Measurements from ENCODE around the gene ITFG1. TPM values are rescaled to one million over a fixed set of nuclear protein-coding genes. Genes with fewer than 3 reads are reported as not detected.

The ITFG1 gene
- polyA plus RNA-seq, 3 donors: 28.9 to 62.5 (median 35.3) TPM

- H3K36me3 ChIP-seq (replicated peaks in 1 of 2; ENCODE audit: control insufficient read depth in 1 of 2, insufficient read depth in 2 of 2, low read length in 2 of 2): peaks cover 0 to 6% of the 10 kb centered on the region in 2 donors
- H3K4me1 Mint-ChIP-seq: no peaks in the 10 kb centered on the region
- TF ChIP-seq CTCF (IDR thresholded peaks at IDR 0.05): no peak
- no peak overlapping the region for H3K27ac ChIP-seq (ENCODE audit: low read depth in 1 of 2, low read length in 2 of 2)
- H4K20me1 ChIP-seq (ENCODE audit: insufficient read depth, low read length): no peaks in the 10 kb centered on the region
- H3K27me3 ChIP-seq (ENCODE audit: control insufficient read depth in 2 of 2, insufficient read depth in 2 of 2, low read length in 2 of 2): no peaks in the 10 kb centered on the region
- peaks cover 4% of the 10 kb centered on the region in 2 donors for H3K36me3 Mint-ChIP-seq
- H3K4me3 ChIP-seq (replicated peaks in 1 of 3; ENCODE audit: low read depth in 2 of 3, low read length in 3 of 3): no peak overlapping the region
- H2AFZ ChIP-seq (ENCODE audit: insufficient read depth, low read depth, low read length, poor library complexity, severe bottlenecking): no peak overlapping the region
- no peaks in the 10 kb centered on the region for H3K79me2 ChIP-seq (ENCODE audit: insufficient read depth, low read length)
- no peak for DNase-seq
- no peaks in the 10 kb centered on the region for H3K4me1 ChIP-seq (ENCODE audit: control insufficient read depth in 1 of 2, insufficient read depth in 2 of 2, low read length in 2 of 2)
- H3K27me3 Mint-ChIP-seq (ENCODE audit: low read depth in 3 of 3): peaks cover 0 to 2% (median 0%) of the 10 kb centered on the region in 3 donors
- intact Hi-C loops (cut with micrococcal nuclease): no loop called here
- no peak overlapping the region for H3K4me2 ChIP-seq (replicated peaks; ENCODE audit: extremely low read depth, low read length, poor library complexity, severe bottlenecking)
- no peaks in the 10 kb centered on the region for H3K9me3 Mint-ChIP-seq
- H3K27ac Mint-ChIP-seq: no peak overlapping the region
- WGBS (ENCODE audit: insufficient coverage): 100% methylated on average over 1 of the region's 7 CpGs
- no peaks in the 10 kb centered on the region for H3K9me3 ChIP-seq (replicated peaks in 1 of 2; ENCODE audit: control insufficient read depth in 1 of 2, insufficient read depth in 1 of 2, low read length in 2 of 2)
- H3K9ac ChIP-seq (ENCODE audit: insufficient read depth, low read length, poor library complexity, severe bottlenecking): no peak overlapping the region
- H3K4me3 Mint-ChIP-seq: no peak overlapping the region
Observed at GRCh38 chr16:47317465-47318240, 143.2 kb downstream of the ITFG1 start.

- no peak overlapping the region for H3K9ac ChIP-seq (ENCODE audit: insufficient read depth, low read length, poor library complexity, severe bottlenecking)
- H3K27ac ChIP-seq (ENCODE audit: low read depth in 1 of 2, low read length in 2 of 2): no peak overlapping the region
- Mint-ChIP-seq H3K4me1 (no peaks in the 10 kb centered on the region), H3K27ac (no peak overlapping the region), H3K9me3 (no peaks in the 10 kb centered on the region), H3K4me3 (no peak overlapping the region), H3K27me3 (ENCODE audit: low read depth in 3 of 3) (peaks cover 0 to 2% (median 0%) of the 10 kb centered on the region in 3 donors), H3K36me3 (peaks cover 4% of the 10 kb centered on the region in 2 donors)
- intact Hi-C loops (cut with micrococcal nuclease): no loop called here
- no peak overlapping the region for H3K4me3 ChIP-seq (replicated peaks in 1 of 3; ENCODE audit: low read depth in 2 of 3, low read length in 3 of 3)
- H3K9me3 ChIP-seq (replicated peaks in 1 of 2; ENCODE audit: control insufficient read depth in 1 of 2, insufficient read depth in 1 of 2, low read length in 2 of 2): no peaks in the 10 kb centered on the region
- no peak for TF ChIP-seq CTCF (IDR thresholded peaks at IDR 0.05)
- no peak overlapping the region for H3K4me2 ChIP-seq (replicated peaks; ENCODE audit: extremely low read depth, low read length, poor library complexity, severe bottlenecking)
- no peak overlapping the region for H2AFZ ChIP-seq (ENCODE audit: insufficient read depth, low read depth, low read length, poor library complexity, severe bottlenecking)
- no peak for DNase-seq
- no peaks in the 10 kb centered on the region for H3K27me3 ChIP-seq (ENCODE audit: control insufficient read depth in 2 of 2, insufficient read depth in 2 of 2, low read length in 2 of 2)
- WGBS (ENCODE audit: insufficient coverage): no CpG with 5 or more reads among the region's 2 CpGs
- H3K4me1 ChIP-seq (ENCODE audit: control insufficient read depth in 1 of 2, insufficient read depth in 2 of 2, low read length in 2 of 2): no peaks in the 10 kb centered on the region
- H3K79me2 ChIP-seq (ENCODE audit: insufficient read depth, low read length): no peaks in the 10 kb centered on the region
- H3K36me3 ChIP-seq (replicated peaks in 1 of 2; ENCODE audit: control insufficient read depth in 1 of 2, insufficient read depth in 2 of 2, low read length in 2 of 2): peaks cover 0 to 11% of the 10 kb centered on the region in 2 donors
- H4K20me1 ChIP-seq (ENCODE audit: insufficient read depth, low read length): no peaks in the 10 kb centered on the region
Observed at GRCh38 chr16:47316442-47317015, 144.3 kb downstream of the ITFG1 start.

All from CD14-positive monocyte (primary cell).